GM18951 (cell line): ENCODE results near the gene LAMA3.

Experiments used
- POLR2A ChIP-seq: IDR thresholded peaks from 4 replicates; pipeline ENCODE4 v1.6.1; 2011; ENCODE audit warnings: mild to moderate bottlenecking; ENCODE audit not compliant: insufficient read length, insufficient read depth; ENCODE audit errors: extremely low read depth
- in situ Hi-C: fragments of 300-500 bp; cut with MboI; formaldehyde crosslinking; loops from one replicate; pipeline ENCODE4 v1.12.0; 2022; ENCODE audit warnings: low sequenced_read_pairs, mixed read lengths, inconsistent platforms; ENCODE audit not compliant: unreplicated experiment

Gene LAMA3

GRCh38 chr18:23998820-23999219 is 309.6 kb downstream of the LAMA3 start:
- in situ Hi-C loops, result no loop called here
- TF ChIP-seq POLR2A, result no peak

- TF ChIP-seq POLR2A, result no peak
- in situ Hi-C loops, result no loop called here
These were observed 311.6 kb downstream of the LAMA3 start for GRCh38 chr18:24000613-24001490.

GRCh38 chr18:24002479-24002878 is 313.2 kb downstream of the LAMA3 start:
- no peak for TF ChIP-seq POLR2A
- in situ Hi-C loops, result no loop called here

GRCh38 chr18:24003288-24003687 is 314.0 kb downstream of the LAMA3 start:
- in situ Hi-C loops, result no loop called here
- TF ChIP-seq POLR2A, result no peak

GRCh38 chr18:24003903-24004640 is 314.8 kb downstream of the LAMA3 start:
- in situ Hi-C loops, result no loop called here
- no peak for TF ChIP-seq POLR2A
